Duodenal mucosa (tissue), 2 donors: ENCODE results near the gene SH2D3A.
"Not testable (repeated sequence)": the region's sequence is repeated elsewhere in the genome, so short reads cannot be mapped to it uniquely, and the experiment has no call there.

Experiments
- H3K27ac ChIP-seq: one replicate; pipeline ENCODE4 v1.7.0; 2013; ENCODE audit warnings: low read depth, low read length
- H3K27me3 ChIP-seq, 2 donors: one replicate each; pipeline ENCODE4 v1.7.0; 2013; ENCODE audit warnings: low read length in 2 of 2, control low read depth in 1 of 2; ENCODE audit not compliant: insufficient read depth in 2 of 2, control insufficient read depth in 1 of 2
- H3K36me3 ChIP-seq, 2 donors: one replicate each; pipeline ENCODE4 v1.7.0; 2013; ENCODE audit warnings: low read length in 2 of 2, control low read depth in 1 of 2; ENCODE audit not compliant: insufficient read depth in 2 of 2, control insufficient read depth in 1 of 2
- H3K4me1 ChIP-seq, 2 donors: one replicate each; pipeline ENCODE4 v1.7.0; 2013; ENCODE audit warnings: low read length in 2 of 2, control low read depth in 1 of 2; ENCODE audit not compliant: insufficient read depth in 2 of 2, control insufficient read depth in 1 of 2
- H3K4me3 ChIP-seq, 2 donors: one replicate each; pipeline ENCODE4 v1.7.0; 2013; ENCODE audit warnings: low read length in 2 of 2, low read depth in 1 of 2
- H3K9ac ChIP-seq, 2 donors: one replicate each; pipeline ENCODE4 v1.7.0; 2013; ENCODE audit warnings: low read length in 2 of 2, low read depth in 1 of 2
- H3K9me3 ChIP-seq, 2 donors: one replicate each; pipeline ENCODE4 v1.7.0; 2013; ENCODE audit warnings: low read length in 2 of 2, control low read depth in 1 of 2; ENCODE audit not compliant: control insufficient read depth in 1 of 2

The SH2D3A gene

DNA sequence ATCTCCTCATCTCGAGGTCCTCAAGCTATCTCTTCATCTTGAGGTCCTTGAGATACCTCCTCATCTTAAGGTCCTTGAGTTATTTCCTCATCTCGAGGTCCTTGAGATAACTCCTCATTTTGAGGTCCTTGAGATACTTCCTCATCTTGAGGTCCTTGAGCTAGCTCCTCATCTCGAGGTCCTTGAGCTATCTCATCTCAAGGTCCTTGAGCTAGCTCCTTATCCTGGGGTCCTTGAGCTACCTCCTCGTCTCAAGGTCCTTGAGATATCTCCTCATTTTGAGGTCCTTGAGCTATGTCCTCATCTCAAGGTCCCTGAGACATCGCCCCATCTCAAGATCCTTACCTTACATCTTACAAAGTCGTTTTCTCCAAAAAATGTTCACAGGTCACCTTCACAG is 24.0 kb upstream of the SH2D3A start:
- Histone ChIP-seq H3K4me3 (no peak overlapping the region), H3K27ac (no peak overlapping the region), H3K4me1 (peaks cover 0 to 4% of the 10 kb centered on the region in 2 donors), H3K36me3 (no peaks in the 10 kb centered on the region), H3K9me3 (peaks cover 4 to 9% of the 10 kb centered on the region in 2 donors), H3K27me3 (no peaks in the 10 kb centered on the region), H3K9ac (no peak overlapping the region)

DNA sequence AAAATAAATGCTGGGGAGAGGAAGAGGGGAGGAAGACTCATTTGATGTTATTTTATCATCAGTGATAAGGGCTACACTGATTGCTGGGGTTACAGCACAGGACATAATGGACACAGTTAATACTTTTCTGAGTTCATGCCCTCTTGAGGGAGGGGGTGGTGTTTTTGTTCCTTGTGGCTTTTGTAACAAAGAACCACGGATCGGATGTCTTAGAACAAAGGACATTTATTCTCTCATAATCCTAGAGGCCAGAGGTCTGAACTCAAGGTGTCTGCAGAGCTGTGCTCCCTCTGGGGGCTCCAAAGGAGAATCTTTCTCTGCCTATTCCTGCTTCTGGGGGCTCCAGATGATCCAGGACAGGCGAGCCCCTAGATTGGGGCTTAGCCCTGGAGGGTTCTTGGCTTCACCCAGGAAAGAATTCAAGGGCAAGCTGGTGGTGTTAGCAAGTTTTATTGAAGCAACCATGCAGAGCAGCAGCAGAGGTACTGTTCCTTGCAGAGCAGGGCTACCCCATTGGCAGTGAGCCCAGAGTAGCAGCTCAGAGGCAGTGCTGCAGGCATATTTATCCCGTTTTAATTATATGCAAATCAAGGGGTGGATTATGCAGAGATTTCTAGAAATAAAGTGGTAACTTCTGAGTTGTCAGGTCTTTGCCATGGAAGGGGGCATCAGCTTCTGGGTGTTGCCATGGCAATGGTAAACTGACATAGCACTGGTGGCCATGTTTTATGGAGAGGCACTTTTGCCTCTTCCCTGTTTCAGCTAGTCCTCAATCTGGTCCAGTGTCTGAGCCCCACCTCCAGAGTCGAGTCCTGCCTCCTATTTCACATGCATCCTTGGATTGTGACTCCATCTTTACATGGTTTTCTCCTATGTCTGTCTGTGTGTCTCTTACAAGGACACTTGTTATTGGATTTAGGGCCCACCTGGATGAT is 23.2 kb upstream of the SH2D3A start:
- H3K9ac ChIP-seq: no peak overlapping the region
- H3K36me3 ChIP-seq: no peaks in the 10 kb centered on the region
- no peaks in the 10 kb centered on the region for H3K27me3 ChIP-seq
- no peak overlapping the region for H3K4me3 ChIP-seq
- peaks cover 0 to 4% of the 10 kb centered on the region in 2 donors for H3K4me1 ChIP-seq
- H3K27ac ChIP-seq: no peak overlapping the region
- H3K9me3 ChIP-seq: peaks cover 4 to 9% of the 10 kb centered on the region in 2 donors

DNA sequence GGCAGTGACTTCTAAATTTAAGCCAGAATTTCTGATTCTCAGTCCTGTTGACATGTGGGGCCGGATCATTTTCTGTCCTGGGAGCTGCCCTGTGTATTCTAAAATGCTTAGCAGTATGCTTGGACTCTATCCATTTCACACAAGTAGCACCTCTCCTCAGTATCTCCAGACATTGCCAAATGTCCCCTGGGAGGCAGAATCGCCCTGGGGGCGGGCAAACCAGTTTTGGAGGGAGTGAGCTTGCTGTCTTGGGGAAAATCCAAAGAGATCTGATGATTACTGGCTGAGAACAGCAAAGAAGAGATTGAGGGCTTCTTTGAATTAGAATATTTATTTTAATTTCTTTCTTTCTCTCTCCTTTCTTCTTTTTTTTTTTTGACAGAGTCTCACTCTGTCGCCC is 21.7 kb upstream of the SH2D3A start:
- Histone ChIP-seq H3K36me3 (no peaks in the 10 kb centered on the region), H3K4me1 (peaks cover 0 to 4% of the 10 kb centered on the region in 2 donors), H3K9me3 (no peaks in the 10 kb centered on the region), H3K27ac (no peak overlapping the region), H3K27me3 (no peaks in the 10 kb centered on the region), H3K4me3 (no peak overlapping the region), H3K9ac (no peak overlapping the region)

DNA sequence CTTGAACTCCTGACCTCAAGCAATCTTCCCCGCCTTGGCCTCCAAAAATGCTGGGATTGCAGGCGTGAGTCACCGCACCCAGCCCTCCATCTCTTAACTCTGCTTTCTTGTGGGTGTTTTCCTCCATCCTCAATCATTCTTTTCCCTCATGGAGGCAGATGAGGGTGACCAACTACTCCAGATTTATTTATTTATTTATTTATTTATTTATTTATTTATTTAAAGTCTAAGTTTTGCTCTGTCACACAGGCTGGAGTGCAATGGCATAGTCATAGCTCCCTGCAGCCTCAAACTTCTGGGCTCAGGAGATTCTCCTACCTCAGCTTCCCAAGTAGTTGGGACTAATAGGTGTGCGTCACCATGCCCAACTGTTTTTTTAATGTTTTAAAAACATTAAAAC is 20.2 kb upstream of the SH2D3A start:
- Histone ChIP-seq H3K4me3 (no peak overlapping the region), H3K9me3 (no peaks in the 10 kb centered on the region), H3K36me3 (no peaks in the 10 kb centered on the region), H3K27ac (no peak overlapping the region), H3K27me3 (no peaks in the 10 kb centered on the region), H3K4me1 (no peaks in the 10 kb centered on the region), H3K9ac (no peak overlapping the region)

DNA sequence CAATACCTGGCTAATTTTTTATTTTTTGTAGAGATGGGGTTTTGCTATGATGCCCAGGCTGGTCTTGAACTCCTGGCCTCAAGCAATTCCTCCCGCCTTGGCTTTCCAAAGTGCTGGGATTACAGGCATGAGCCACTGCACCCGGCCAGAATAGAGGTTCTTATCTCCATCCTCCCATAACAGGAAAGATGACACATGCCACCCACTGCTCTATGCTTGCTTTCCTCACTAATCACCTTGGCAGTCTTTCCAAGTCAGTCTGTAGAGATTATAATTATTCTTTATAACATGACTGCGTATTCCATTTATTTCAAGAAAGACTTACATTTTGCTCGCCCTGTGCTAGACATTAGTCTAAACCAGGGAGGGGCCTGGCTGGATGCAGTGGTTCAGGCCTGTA is 12.0 kb upstream of the SH2D3A start:
- H3K36me3 ChIP-seq: no peaks in the 10 kb centered on the region
- H3K27ac ChIP-seq: no peak overlapping the region
- no peak overlapping the region for H3K9ac ChIP-seq
- H3K4me3 ChIP-seq: no peak overlapping the region
- H3K27me3 ChIP-seq: no peaks in the 10 kb centered on the region
- no peaks in the 10 kb centered on the region for H3K9me3 ChIP-seq
- H3K4me1 ChIP-seq: peaks cover 0 to 8% of the 10 kb centered on the region in 2 donors

DNA sequence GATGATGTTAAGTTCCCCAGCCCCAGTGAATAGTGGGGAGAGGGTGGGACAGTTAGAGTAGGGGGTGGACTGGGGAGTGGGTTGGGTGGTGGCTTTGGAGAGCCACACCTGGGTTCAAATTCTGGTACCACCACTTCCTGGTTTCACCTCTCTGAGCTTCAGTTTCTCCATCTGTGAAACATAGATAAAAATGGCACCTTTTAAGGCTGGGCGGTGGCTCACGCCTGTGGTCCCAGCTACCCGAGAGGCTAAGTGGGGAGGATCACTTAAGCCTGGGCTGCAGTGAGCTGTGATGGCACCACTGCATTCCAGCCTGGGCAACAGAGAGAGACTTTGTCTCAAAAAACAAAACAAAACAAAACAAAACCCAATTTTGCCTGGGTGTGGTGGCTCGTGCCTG is 11.2 kb upstream of the SH2D3A start:
- Histone ChIP-seq H3K4me1 (peaks cover 0 to 8% of the 10 kb centered on the region in 2 donors), H3K27me3 (no peaks in the 10 kb centered on the region), H3K27ac (no peak overlapping the region)

GRCh38 chr19:6777434-6777833 is 10.2 kb upstream of the SH2D3A start:
- no peak overlapping the region for H3K9ac ChIP-seq
- H3K36me3 ChIP-seq: no peaks in the 10 kb centered on the region
- peaks cover 0 to 4% of the 10 kb centered on the region in 2 donors for H3K27me3 ChIP-seq
- H3K4me1 ChIP-seq: peaks cover 0 to 8% of the 10 kb centered on the region in 2 donors
- no peak overlapping the region for H3K4me3 ChIP-seq
- no peak overlapping the region for H3K27ac ChIP-seq
- H3K9me3 ChIP-seq: no peaks in the 10 kb centered on the region

More for the DNA sequence above, 11.2 kb upstream of the SH2D3A start:
- no peaks in the 10 kb centered on the region for H3K36me3 ChIP-seq
- H3K9ac ChIP-seq: no peak overlapping the region
- no peaks in the 10 kb centered on the region for H3K9me3 ChIP-seq
- H3K4me3 ChIP-seq: no peak overlapping the region

- Histone ChIP-seq H3K4me1 (peaks cover 0 to 11% of the 10 kb centered on the region in 2 donors), H3K4me3 (no peak overlapping the region), H3K9ac (no peak overlapping the region), H3K9me3 (no peaks in the 10 kb centered on the region), H3K27me3 (peaks cover 0 to 4% of the 10 kb centered on the region in 2 donors), H3K36me3 (no peaks in the 10 kb centered on the region), H3K27ac (no peak overlapping the region)
Observed at GRCh38 chr19:6776999-6777398, 9.8 kb upstream of the SH2D3A start.

DNA sequence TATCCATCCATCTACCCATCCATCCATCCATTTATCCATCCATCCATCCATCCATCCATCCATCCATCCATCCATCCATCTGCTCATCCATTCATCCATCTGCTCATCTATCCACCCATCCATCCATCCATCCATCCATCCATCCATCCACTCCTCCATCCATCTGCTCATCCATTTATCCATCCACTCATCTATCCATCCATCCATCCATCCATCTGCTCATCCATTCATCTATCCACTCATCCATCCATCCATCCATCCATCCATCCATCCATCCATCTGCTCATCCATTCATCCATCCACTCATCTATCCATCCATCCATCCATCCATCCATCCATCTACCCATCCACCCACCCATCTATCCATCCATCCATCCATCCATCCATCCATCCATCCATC is 8.8 kb upstream of the SH2D3A start:
- not testable (repeated sequence) for H3K27me3 ChIP-seq, H3K4me3 ChIP-seq, H3K9ac ChIP-seq, H3K36me3 ChIP-seq, H3K27ac ChIP-seq, H3K9me3 ChIP-seq
- H3K4me1 ChIP-seq: peaks cover 0 to 12% of the 10 kb centered on the region in 2 donors

- Histone ChIP-seq H3K27ac (no peak overlapping the region), H3K36me3 (no peaks in the 10 kb centered on the region), H3K27me3 (peaks cover 0 to 4% of the 10 kb centered on the region in 2 donors), H3K4me3 (no peak overlapping the region), H3K9me3 (no peaks in the 10 kb centered on the region), H3K9ac (no peak overlapping the region), H3K4me1 (peaks cover 0 to 12% of the 10 kb centered on the region in 2 donors)
Observed at GRCh38 chr19:6774821-6775707, 7.8 kb upstream of the SH2D3A start.
